ENCODE data around the gene KDM6B. TPM values are rescaled to one million over a fixed set of nuclear protein-coding genes. Genes with fewer than 3 reads are reported as not detected.

Gene KDM6B
- total RNA-seq, 2 donors from 2014 or later, result 7.5 to 20.1 TPM

- peaks cover 14% of the 10 kb centered on the region for H3K4me1 ChIP-seq
- no peaks in the 10 kb centered on the region for H3K9me3 ChIP-seq
- WGBS, 2 donors, result 85 to 87% methylated on average over 10 of the region's 10 CpGs
- no peaks in the 10 kb centered on the region for H3K27me3 ChIP-seq
- no peak overlapping the region for H3K4me3 ChIP-seq
- H3K36me3 ChIP-seq (replicated peaks in 1 of 2; ENCODE audit: insufficient read depth in 1 of 2, low read depth in 2 of 2), result no peaks in the 10 kb centered on the region
- no peak overlapping the region for H3K27ac ChIP-seq
- DNase-seq (no peak), ATAC-seq (no peak)
- TF ChIP-seq CTCF (IDR thresholded peaks at IDR 0.05), result no peak
- no peak for TF ChIP-seq POLR2A (IDR thresholded peaks at IDR 0.05)
- intact Hi-C loops (cut with DNase I), result no loop called here
Measured at GRCh38 chr17:7832431-7832830, 1.6 kb upstream of the KDM6B start.

- no peak overlapping the region for H3K4me3 ChIP-seq
- no peaks in the 10 kb centered on the region for H3K9me3 ChIP-seq
- no peak for DNase-seq
- H3K36me3 ChIP-seq (replicated peaks in 1 of 2; ENCODE audit: insufficient read depth in 1 of 2, low read depth in 2 of 2), result no peaks in the 10 kb centered on the region
- H3K4me1 ChIP-seq, result peaks cover 19% of the 10 kb centered on the region
- WGBS, 2 donors, result 44 to 53% methylated on average over 17 to 19 of the region's 19 CpGs
- ATAC-seq, result no peak
- intact Hi-C loops (cut with DNase I), result no loop called here
- peak overlapping the region in 3 of 4 donors; percentile 100 for H3K27ac ChIP-seq
- TF ChIP-seq POLR2A (IDR thresholded peaks at IDR 0.05) (no peak), CTCF (IDR thresholded peaks at IDR 0.05) (no peak)
- H3K27me3 ChIP-seq, result no peaks in the 10 kb centered on the region
Measured at GRCh38 chr17:7833011-7833794, 814 bp upstream of the KDM6B start.

- Histone ChIP-seq H3K4me3 (peak overlapping the region; percentile 20 to 33), H3K4me1 (peaks cover 31% of the 10 kb centered on the region), H3K27ac (peak overlapping the region; percentile 97 to 100 (median 100)), H3K36me3 (replicated peaks in 1 of 2; ENCODE audit: insufficient read depth in 1 of 2, low read depth in 2 of 2) (no peaks in the 10 kb centered on the region), H3K27me3 (no peaks in the 10 kb centered on the region), H3K9me3 (no peaks in the 10 kb centered on the region)
- intact Hi-C loops (cut with DNase I), result no loop called here
- DNase-seq (peak; percentile 59 to 62 (median 62)), ATAC-seq (no peak)
- WGBS, 2 donors, result 0 to 1% methylated on average over 15 to 19 of the region's 20 CpGs
- TF ChIP-seq CTCF (IDR thresholded peaks at IDR 0.05) (no peak), POLR2A (IDR thresholded peaks at IDR 0.05) (no peak)
Measured at GRCh38 chr17:7834542-7834956, 532 bp downstream of the KDM6B start.

- 0 to 2% methylated on average over 32 to 62 of the region's 69 CpGs for WGBS, 2 donors
- intact Hi-C loops (cut with DNase I), result no loop called here
- H3K27ac ChIP-seq, result peak overlapping the region; percentile 97 to 100 (median 100)
- ATAC-seq (peak; percentile 74), DNase-seq (peak; percentile 97 to 99 (median 98))
- peak; percentile 72 to 84 (median 82) for TF ChIP-seq POLR2A (IDR thresholded peaks at IDR 0.05)
- peak; percentile 72 to 95 (median 81) for TF ChIP-seq CTCF (IDR thresholded peaks at IDR 0.05)
- no peaks in the 10 kb centered on the region for H3K27me3 ChIP-seq
- H3K4me1 ChIP-seq, result peaks cover 36% of the 10 kb centered on the region
- no peaks in the 10 kb centered on the region for H3K36me3 ChIP-seq (replicated peaks in 1 of 2; ENCODE audit: insufficient read depth in 1 of 2, low read depth in 2 of 2)
- no peaks in the 10 kb centered on the region for H3K9me3 ChIP-seq
- H3K4me3 ChIP-seq, result peak overlapping the region; percentile 33 to 68
Measured at GRCh38 chr17:7834957-7835813, 1.2 kb downstream of the KDM6B start.
